ENCODE measurements around the gene EBP. TPM values are rescaled to one million over a fixed set of nuclear protein-coding genes. Genes with fewer than 3 reads are reported as not detected.

Gene EBP
- total RNA-seq, 4 donors from 2014 or later = 19.9 to 88.7 (median 67.6) TPM

DNA sequence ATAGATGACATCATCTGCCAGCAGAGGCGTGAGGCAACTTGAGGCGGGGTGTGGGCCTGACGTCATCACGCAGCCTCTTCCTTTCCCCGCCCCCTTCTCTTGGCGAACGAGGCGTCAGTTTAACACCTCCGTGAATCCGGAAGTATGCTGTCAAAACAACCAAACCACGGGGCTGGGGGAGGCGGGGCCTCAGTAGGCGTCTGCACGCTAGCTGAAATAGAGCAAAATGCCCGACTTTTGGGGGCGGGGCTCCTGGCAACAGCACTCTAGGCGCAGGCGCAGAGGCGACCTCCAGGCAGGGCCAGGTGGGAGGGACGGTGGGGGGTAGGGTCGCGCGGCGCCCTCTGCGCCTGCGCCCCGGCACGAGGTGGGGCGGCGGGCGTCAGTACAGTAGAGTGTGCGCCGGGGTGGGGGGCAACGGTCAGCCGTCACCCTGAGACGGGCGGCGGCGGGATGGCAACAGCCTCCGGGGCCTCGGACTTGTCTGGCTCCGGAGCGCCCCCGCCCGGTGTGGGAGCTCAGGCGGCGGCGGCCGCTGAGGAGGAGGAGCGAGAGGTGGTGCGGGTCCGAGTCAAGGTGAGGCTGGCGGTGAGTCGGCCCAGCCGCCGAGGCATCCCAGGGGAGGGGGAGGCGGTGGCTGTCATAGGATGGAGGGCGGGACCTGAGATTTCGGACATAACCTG, 17.9 kb downstream of the EBP start, which contains the start of gene TBC1D25:
Gene TBC1D25 (plus strand): TSS at position 370 of the 683 bp plus-strand sequence. CDS start 84 bp downstream, at position 454.
- Histone ChIP-seq H3K9me3 (no peaks in the 10 kb centered on the region), H3K4me1 (peaks cover 0 to 10% (median 4%) of the 10 kb centered on the region in 4 donors), H3K27ac (peak within 1 kb of the TSS; percentile 87 to 92 (median 90)), H3K36me3 (no peaks in the 10 kb centered on the region), H3K4me3 (peak within 1 kb of the TSS; percentile 49 to 73 (median 58)), H3K27me3 (no peaks in the 10 kb centered on the region)
- peak; percentile 98 for DNase-seq
- 65% methylated on average over 58 of the region's 59 CpGs; no CpG with 5 or more reads in 1 of the 2 donors for WGBS, 2 donors (ENCODE audit: low coverage in 1 of 2)
- TF ChIP-seq, protein P1, sequence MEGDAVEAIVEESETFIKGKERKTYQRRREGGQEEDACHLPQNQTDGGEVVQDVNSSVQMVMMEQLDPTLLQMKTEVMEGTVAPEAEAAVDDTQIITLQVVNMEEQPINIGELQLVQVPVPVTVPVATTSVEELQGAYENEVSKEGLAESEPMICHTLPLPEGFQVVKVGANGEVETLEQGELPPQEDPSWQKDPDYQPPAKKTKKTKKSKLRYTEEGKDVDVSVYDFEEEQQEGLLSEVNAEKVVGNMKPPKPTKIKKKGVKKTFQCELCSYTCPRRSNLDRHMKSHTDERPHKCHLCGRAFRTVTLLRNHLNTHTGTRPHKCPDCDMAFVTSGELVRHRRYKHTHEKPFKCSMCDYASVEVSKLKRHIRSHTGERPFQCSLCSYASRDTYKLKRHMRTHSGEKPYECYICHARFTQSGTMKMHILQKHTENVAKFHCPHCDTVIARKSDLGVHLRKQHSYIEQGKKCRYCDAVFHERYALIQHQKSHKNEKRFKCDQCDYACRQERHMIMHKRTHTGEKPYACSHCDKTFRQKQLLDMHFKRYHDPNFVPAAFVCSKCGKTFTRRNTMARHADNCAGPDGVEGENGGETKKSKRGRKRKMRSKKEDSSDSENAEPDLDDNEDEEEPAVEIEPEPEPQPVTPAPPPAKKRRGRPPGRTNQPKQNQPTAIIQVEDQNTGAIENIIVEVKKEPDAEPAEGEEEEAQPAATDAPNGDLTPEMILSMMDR (IDR thresholded peaks at IDR 0.05) = peak in 4 of 5 experiments; percentile 32 to 61 (median 46)
- TF ChIP-seq EP300 (IDR thresholded peaks at IDR 0.05; ENCODE audit: low read depth) = no peak
- TF ChIP-seq POLR2A (IDR thresholded peaks at IDR 0.05) = peak; percentile 74
- peak in 2 of 3 donors; percentile 51 to 54 for TF ChIP-seq POLR2AphosphoS5 (IDR thresholded peaks at IDR 0.05)
- in situ Hi-C loops (cut with MboI; ENCODE audit: low pct_ligation_motif_present in 1 of 4, low pct_unique_long_range_greater_than_20kb in 1 of 4, low sequenced_read_pairs in 3 of 4) = no loop called here
- intact Hi-C loops (cut with DNase I; ENCODE audit: low total_unique reads) = no loop called here

DNA sequence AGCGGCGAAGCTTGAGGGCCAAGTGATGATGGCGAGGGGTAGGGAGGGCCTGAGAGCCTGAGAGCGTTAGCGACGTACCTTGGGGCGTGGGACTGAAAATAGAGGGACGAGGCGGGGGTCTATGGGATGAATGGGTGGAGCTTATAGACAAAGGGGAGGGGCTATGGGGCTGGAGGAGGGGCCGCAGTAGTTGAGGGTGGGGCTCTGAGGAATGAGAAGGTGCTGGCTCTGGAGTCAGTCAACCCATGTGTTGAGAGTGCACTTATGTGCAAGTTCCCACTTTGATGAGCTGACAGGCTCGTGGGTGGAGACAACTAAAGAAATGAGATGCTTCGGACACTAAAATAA, 18.4 kb downstream of the EBP start:
- Histone ChIP-seq H3K4me1 (peaks cover 0 to 10% (median 4%) of the 10 kb centered on the region in 4 donors), H3K27me3 (no peaks in the 10 kb centered on the region), H3K36me3 (no peaks in the 10 kb centered on the region), H3K27ac (peak overlapping the region; percentile 87 to 92 (median 90)), H3K9me3 (no peaks in the 10 kb centered on the region), H3K4me3 (peak overlapping the region; percentile 49 to 73 (median 58))
- intact Hi-C loops (cut with DNase I; ENCODE audit: low total_unique reads) = no loop called here
- WGBS, 2 donors (ENCODE audit: low coverage in 1 of 2) = 10 to 34% methylated on average over 2 to 12 of the region's 12 CpGs
- DNase-seq = peak; percentile 61
- TF ChIP-seq, protein P1 (IDR thresholded peaks at IDR 0.05) = no peak
- TF ChIP-seq EP300 (IDR thresholded peaks at IDR 0.05; ENCODE audit: low read depth) (no peak), POLR2A (IDR thresholded peaks at IDR 0.05) (no peak), POLR2AphosphoS5 (IDR thresholded peaks at IDR 0.05) (no peak)
- in situ Hi-C loops (cut with MboI; ENCODE audit: low pct_ligation_motif_present in 1 of 4, low pct_unique_long_range_greater_than_20kb in 1 of 4, low sequenced_read_pairs in 3 of 4) = no loop called here

DNA sequence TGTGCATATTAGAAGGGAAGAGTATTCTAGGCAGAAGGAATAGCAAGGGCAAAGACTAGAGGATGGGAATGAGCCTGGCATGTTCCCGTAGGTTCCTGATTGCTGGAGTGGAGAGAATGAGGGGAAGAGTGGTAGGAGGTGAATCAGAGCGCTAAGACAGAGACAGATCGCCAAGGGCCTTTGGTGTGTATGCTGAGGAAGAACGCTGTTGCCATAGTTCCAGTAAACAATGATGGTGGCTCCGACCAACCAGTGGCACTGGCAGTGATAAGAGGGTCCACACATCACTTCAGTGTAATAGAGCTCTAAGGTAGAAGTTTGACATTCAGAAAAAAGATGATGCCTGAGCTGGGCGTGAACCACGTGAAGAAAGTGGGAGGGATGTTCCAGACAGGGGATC, 18.9 kb downstream of the EBP start:
- TF ChIP-seq, protein P1 (IDR thresholded peaks at IDR 0.05) = no peak
- no peak for TF ChIP-seq EP300 (IDR thresholded peaks at IDR 0.05; ENCODE audit: low read depth)
- no peak for TF ChIP-seq POLR2A (IDR thresholded peaks at IDR 0.05)
- no peak for TF ChIP-seq POLR2AphosphoS5 (IDR thresholded peaks at IDR 0.05)
- Histone ChIP-seq H3K4me1 (peaks cover 0 to 10% (median 4%) of the 10 kb centered on the region in 4 donors), H3K27ac (peak overlapping the region; percentile 87 to 92 (median 90)), H3K36me3 (no peaks in the 10 kb centered on the region), H3K4me3 (peak overlapping the region in 2 of 4 donors; percentile 49 to 73), H3K9me3 (no peaks in the 10 kb centered on the region), H3K27me3 (no peaks in the 10 kb centered on the region)
- WGBS, 2 donors (ENCODE audit: low coverage in 1 of 2) = 60 to 76% methylated on average over 2 to 7 of the region's 7 CpGs
- in situ Hi-C loops (cut with MboI; ENCODE audit: low pct_ligation_motif_present in 1 of 4, low pct_unique_long_range_greater_than_20kb in 1 of 4, low sequenced_read_pairs in 3 of 4) (no loop called here), intact Hi-C loops (cut with DNase I; ENCODE audit: low total_unique reads) (no loop called here)
- no peak for DNase-seq

DNA sequence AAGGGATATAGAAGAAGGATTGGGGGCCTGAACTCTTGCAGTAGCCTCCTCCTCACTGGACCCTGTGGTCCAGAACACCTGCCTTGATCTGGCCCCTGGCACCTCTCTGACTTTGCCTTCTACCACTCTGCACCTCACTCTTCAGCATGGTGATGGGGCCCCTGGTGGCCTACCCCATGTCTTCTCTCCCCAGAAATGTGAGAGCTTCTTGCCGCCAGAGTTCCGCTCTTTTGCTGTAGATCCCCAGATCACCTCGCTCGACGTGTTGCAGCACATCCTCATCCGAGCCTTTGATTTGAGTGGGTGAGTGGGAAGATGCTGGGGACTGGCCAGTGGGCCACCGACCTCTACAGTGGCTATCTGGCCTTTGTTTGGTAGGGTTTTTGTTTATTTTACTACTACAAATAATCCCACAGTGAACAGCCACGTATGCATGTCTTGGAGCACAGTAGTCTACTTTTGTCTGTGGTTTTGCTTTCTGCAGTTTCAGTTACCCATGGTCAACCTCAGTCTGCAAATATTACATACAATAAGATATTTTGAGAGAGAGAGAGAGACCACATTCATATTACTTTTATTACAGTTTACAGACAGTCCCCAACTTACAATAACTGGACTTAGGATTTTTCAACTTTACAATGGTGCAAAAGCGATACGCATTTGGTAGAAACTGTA, 19.7 kb downstream of the EBP start:
- WGBS, 2 donors (ENCODE audit: low coverage in 1 of 2) = 76 to 92% methylated on average over 2 to 10 of the region's 10 CpGs
- Histone ChIP-seq H3K36me3 (no peaks in the 10 kb centered on the region), H3K27me3 (no peaks in the 10 kb centered on the region), H3K4me1 (peaks cover 0 to 10% (median 4%) of the 10 kb centered on the region in 4 donors), H3K4me3 (no peak overlapping the region), H3K9me3 (no peaks in the 10 kb centered on the region), H3K27ac (peak overlapping the region in 1 of 4 donors; percentile 92)
- intact Hi-C loops (cut with DNase I; ENCODE audit: low total_unique reads) = no loop called here
- in situ Hi-C loops (cut with MboI; ENCODE audit: low pct_ligation_motif_present in 1 of 4, low pct_unique_long_range_greater_than_20kb in 1 of 4, low sequenced_read_pairs in 3 of 4) = no loop called here
- no peak for DNase-seq
- TF ChIP-seq EP300 (IDR thresholded peaks at IDR 0.05; ENCODE audit: low read depth) (no peak), POLR2A (IDR thresholded peaks at IDR 0.05) (no peak), POLR2AphosphoS5 (IDR thresholded peaks at IDR 0.05) (no peak)
- TF ChIP-seq, protein P1 (IDR thresholded peaks at IDR 0.05) = no peak
